Islet of Langerhans (tissue), 1 donor: Measurements from ENCODE around the gene B3GALT4.
A peak's percentile ranks its signal among the peaks of the same experiment; 100 is the strongest.
"Not testable (repeated sequence)": the region's sequence is repeated elsewhere in the genome, so short reads cannot be mapped to it uniquely, and the experiment has no call there.

Source experiments
- FAIRE-seq: peaks from one replicate; lab custom pipeline; 2011; peaks lifted over from hg19 to GRCh38; lab: Jason Lieb, UNC

The B3GALT4 gene

GRCh38 chr6:33276864-33277662 lies at the start of gene B3GALT4:
Gene B3GALT4, plus strand, starts transcription at chr6:33277123. Its CDS starts 297 bp downstream, at chr6:33277420.
- no peak for FAIRE-seq

- FAIRE-seq = no peak
These were observed 41.7 kb upstream of the B3GALT4 start for GRCh38 chr6:33235221-33235634.

- FAIRE-seq = no peak
These were observed 40.6 kb upstream of the B3GALT4 start for GRCh38 chr6:33236328-33236727.

- no peak for FAIRE-seq
These were observed 40.1 kb upstream of the B3GALT4 start for GRCh38 chr6:33236852-33237251.

GRCh38 chr6:33237741-33238140 lies 39.2 kb upstream of the B3GALT4 start:
- FAIRE-seq = no peak

GRCh38 chr6:33241968-33242367 lies 35.0 kb upstream of the B3GALT4 start:
- FAIRE-seq = no peak

GRCh38 chr6:33243476-33243875 lies 33.4 kb upstream of the B3GALT4 start:
- no peak for FAIRE-seq

- FAIRE-seq = no peak
These were observed 28.8 kb upstream of the B3GALT4 start for GRCh38 chr6:33247977-33248642.

GRCh38 chr6:33248643-33248931 lies 28.3 kb upstream of the B3GALT4 start:
- FAIRE-seq = no peak

- peak; percentile 64 for FAIRE-seq
These were observed 27.8 kb upstream of the B3GALT4 start for GRCh38 chr6:33248932-33249731.

GRCh38 chr6:33249732-33250630 lies 26.9 kb upstream of the B3GALT4 start:
- no peak for FAIRE-seq

- no peak for FAIRE-seq
These were observed 26.2 kb upstream of the B3GALT4 start for GRCh38 chr6:33250731-33251130.

GRCh38 chr6:33251395-33252012 lies 25.4 kb upstream of the B3GALT4 start:
- FAIRE-seq = no peak

GRCh38 chr6:33252759-33253158 lies 24.2 kb upstream of the B3GALT4 start:
- no peak for FAIRE-seq

GRCh38 chr6:33254591-33254990 lies 22.3 kb upstream of the B3GALT4 start:
- no peak for FAIRE-seq

- FAIRE-seq = no peak
These were observed 17.9 kb upstream of the B3GALT4 start for GRCh38 chr6:33259032-33259431.

GRCh38 chr6:33262490-33262889 lies 14.4 kb upstream of the B3GALT4 start:
- FAIRE-seq = not testable (repeated sequence)

- FAIRE-seq = no peak
These were observed 12.9 kb upstream of the B3GALT4 start for GRCh38 chr6:33264015-33264414.

GRCh38 chr6:33271117-33271467 lies 5.8 kb upstream of the B3GALT4 start:
- FAIRE-seq = no peak

GRCh38 chr6:33271468-33272274 lies 5.3 kb upstream of the B3GALT4 start, which contains the start of the genes RPS18 and VPS52:
Gene RPS18, plus strand, starts transcription at chr6:33272075. Its CDS starts 45 bp downstream, at chr6:33272120.
Gene VPS52, minus strand, starts transcription at chr6:33271876. Its CDS starts 201 bp downstream, at chr6:33271675.
- no peak for FAIRE-seq
